Right lobe of liver (tissue), 4 donors: ENCODE results near the gene TRIM69.

Source experiments
- CTCF ChIP-seq, 4 donors: fragments of 200-600 bp in 3 of 4; fragments of 450-650 bp in 1 of 4; IDR thresholded peaks; one replicate each; pipeline versions ENCODE4 v1.5.1 to v1.8.0; 2016 to 2022; ENCODE audit warnings: antibody characterized with exemption in 4 of 4, mild to moderate bottlenecking in 2 of 4
- POLR2A ChIP-seq: fragments of 450-650 bp; IDR thresholded peaks from one replicate; pipeline ENCODE4 v1.6.1; 2017; ENCODE audit warnings: antibody characterized with exemption, mild to moderate bottlenecking
- donor health status: DM: no; HTN: no; CAD: no.
- donor health status: DM: no; HTN: no; CAD: no.
- donor health status: DM: no; HTN: yes; CAD: no.

- TF ChIP-seq CTCF (IDR thresholded peaks at IDR 0.05) = no peak
- TF ChIP-seq POLR2A = no peak
These were observed 60.2 kb downstream of the TRIM69 start for GRCh38 chr15:44796508-44796907.
